Adrenal gland (tissue), 5 donors: ENCODE results near the gene CCL2.

Experiments used
- POLR2A ChIP-seq, 2 donors: fragments of 450-650 bp; IDR thresholded peaks; one replicate each; pipeline ENCODE4 v1.6.1; 2017; ENCODE audit warnings: antibody characterized with exemption in 2 of 2, mild to moderate bottlenecking in 2 of 2, moderate library complexity in 1 of 2
- TF ChIP-seq, protein P1 (sequence below), 6 experiments: fragments of 450-650 bp in 4 of 6; fragments of 200-600 bp in 2 of 6; sonication (generic) in 1 of 6; IDR thresholded peaks; 1 replicate in 5 of 6; 2 replicates in 1 of 6; pipeline versions ENCODE4 v1.5.1 to v1.8.0; 2016 to 2021; ENCODE audit warnings: antibody characterized with exemption in 6 of 6, mild to moderate bottlenecking in 2 of 6, moderate library complexity in 1 of 6
- donor health status: DM: no; HTN: no; CAD: no.

DNA sequence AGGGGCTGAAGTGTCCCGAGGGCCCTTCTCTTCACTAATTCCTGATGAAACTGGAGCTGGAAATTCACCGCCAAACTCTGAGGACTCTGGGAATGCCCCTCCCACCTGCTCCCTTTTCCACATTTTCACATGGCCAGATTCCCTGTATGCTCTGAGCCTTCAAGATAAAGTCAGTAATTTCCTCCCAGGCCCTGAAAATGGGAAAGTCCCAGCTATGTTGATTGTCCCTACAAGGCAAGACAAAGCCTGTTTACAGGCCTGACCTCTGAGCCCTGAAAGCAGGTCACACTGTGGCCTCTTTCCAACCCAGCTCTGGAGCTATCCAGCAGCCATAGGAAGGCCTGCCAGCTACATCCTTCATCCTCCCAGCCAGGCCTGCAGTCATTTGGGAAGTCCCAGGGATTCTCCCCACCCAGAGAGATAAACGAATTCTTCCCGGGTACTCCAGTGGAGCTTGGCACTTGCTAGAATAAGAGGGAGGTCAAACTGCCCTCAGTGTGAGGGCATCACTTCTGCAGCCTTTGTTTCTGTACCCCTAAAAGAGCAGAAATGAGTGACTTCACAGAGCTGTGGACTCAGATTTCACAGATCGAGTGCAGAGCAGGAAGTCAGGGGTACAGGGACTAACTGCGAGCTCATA, 19.6 kb upstream of the CCL2 start:
- TF ChIP-seq, protein P1, sequence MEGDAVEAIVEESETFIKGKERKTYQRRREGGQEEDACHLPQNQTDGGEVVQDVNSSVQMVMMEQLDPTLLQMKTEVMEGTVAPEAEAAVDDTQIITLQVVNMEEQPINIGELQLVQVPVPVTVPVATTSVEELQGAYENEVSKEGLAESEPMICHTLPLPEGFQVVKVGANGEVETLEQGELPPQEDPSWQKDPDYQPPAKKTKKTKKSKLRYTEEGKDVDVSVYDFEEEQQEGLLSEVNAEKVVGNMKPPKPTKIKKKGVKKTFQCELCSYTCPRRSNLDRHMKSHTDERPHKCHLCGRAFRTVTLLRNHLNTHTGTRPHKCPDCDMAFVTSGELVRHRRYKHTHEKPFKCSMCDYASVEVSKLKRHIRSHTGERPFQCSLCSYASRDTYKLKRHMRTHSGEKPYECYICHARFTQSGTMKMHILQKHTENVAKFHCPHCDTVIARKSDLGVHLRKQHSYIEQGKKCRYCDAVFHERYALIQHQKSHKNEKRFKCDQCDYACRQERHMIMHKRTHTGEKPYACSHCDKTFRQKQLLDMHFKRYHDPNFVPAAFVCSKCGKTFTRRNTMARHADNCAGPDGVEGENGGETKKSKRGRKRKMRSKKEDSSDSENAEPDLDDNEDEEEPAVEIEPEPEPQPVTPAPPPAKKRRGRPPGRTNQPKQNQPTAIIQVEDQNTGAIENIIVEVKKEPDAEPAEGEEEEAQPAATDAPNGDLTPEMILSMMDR (IDR thresholded peaks at IDR 0.05): no peak
- TF ChIP-seq POLR2A (IDR thresholded peaks at IDR 0.05): no peak
